Calu3 (cell line): Measurements from ENCODE around the gene PLA2G2C. TPM values are rescaled to one million over a fixed set of nuclear protein-coding genes. Genes with fewer than 3 reads are reported as not detected.
A peak's percentile ranks its signal among the peaks of the same experiment; 100 is the strongest.

ENCODE experiments used
- BruUV-seq: library from RNA; stranded (reverse); fragments of 400-500 nt; replicated peaks from 2 replicates; lab custom pipeline; 2021; lab: Mats Ljungman, UMichigan
- CTCF ChIA-PET: fragments of 300-600 bp; sonication (Branson Sonifier 250); formaldehyde crosslinking; loops from one replicate; lab custom pipeline; 2022; ENCODE audit warnings: antibody characterized with exemption; lab: Charles Lee
- DNase-seq: peaks from one replicate; pipeline ENCODE4 v3.0.0; 2022
- H3K27ac Mint-ChIP-seq: one replicate; pipeline ENCODE4 v1.8.0; 2022; ENCODE audit warnings: mixed read lengths; ENCODE audit not compliant: unreplicated experiment
- H3K27me3 Mint-ChIP-seq: one replicate; pipeline ENCODE4 v1.8.0; 2022; ENCODE audit warnings: mixed read lengths; ENCODE audit not compliant: unreplicated experiment
- H3K36me3 Mint-ChIP-seq: one replicate; pipeline ENCODE4 v1.8.0; 2022; ENCODE audit warnings: mild to moderate bottlenecking, moderate library complexity, mixed read lengths; ENCODE audit not compliant: insufficient read depth, unreplicated experiment
- H3K4me1 Mint-ChIP-seq: one replicate; pipeline ENCODE4 v1.8.0; 2022; ENCODE audit warnings: mild to moderate bottlenecking, low read depth, mixed read lengths; ENCODE audit not compliant: unreplicated experiment
- H3K4me3 Mint-ChIP-seq: one replicate; pipeline ENCODE4 v1.8.0; 2022; ENCODE audit warnings: mild to moderate bottlenecking, low read depth, moderate library complexity, mixed read lengths; ENCODE audit not compliant: unreplicated experiment
- H3K9me3 Mint-ChIP-seq: one replicate; pipeline ENCODE4 v1.8.0; 2022; ENCODE audit warnings: low read depth, mixed read lengths; ENCODE audit not compliant: unreplicated experiment
- intact Hi-C: fragments of 100-400 bp; cut with micrococcal nuclease; formaldehyde crosslinking; loops from one replicate; pipeline ENCODE4 v1.10.0; 2022; ENCODE audit not compliant: unreplicated experiment
- total RNA-seq: library from RNA; stranded (reverse); gene quantifications from 2 replicates; pipeline ENCODE4 v1.2.3, GENCODE V29; 2022
- TF ChIP-seq, protein P1 (sequence below): fragments of 200-600 bp; IDR thresholded peaks from one replicate; pipeline ENCODE4 v1.8.0; 2022; ENCODE audit warnings: antibody characterized with exemption; ENCODE audit not compliant: unreplicated experiment

Gene PLA2G2C
- total RNA-seq, 1 experiment from 2014 or later, result not detected

DNA sequence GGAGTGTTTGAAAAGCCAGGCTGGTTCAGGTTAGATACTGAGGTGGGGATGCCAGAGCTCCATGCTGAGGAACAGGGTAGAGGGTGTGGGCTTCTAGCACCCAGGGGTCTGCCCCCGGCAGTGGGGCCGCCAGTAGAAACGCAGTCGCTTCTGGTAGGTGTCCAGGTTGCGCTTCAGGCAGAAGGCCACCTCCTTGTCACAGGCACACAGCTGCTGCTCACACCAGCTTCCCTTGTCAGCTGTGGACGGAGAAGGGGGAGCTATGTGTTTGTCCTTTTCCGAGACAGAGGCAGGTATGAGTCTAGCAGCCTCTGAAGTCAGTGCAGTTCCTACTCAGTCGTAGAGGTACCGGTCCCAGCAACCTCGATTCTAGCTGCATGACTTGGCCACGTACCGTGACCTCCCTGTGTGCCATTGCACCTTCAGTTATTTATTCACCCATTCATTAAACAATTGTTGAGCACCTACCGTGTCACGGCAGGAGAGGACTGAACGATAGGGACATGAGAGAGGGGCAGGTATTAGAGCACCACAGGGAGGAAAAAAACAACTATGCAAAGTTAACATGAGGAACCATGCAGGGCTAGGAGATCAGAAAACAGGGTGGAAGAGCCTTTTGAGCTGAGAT lies 72.2 kb downstream of the PLA2G2C start:
- Mint-ChIP-seq H3K4me3 (no peak overlapping the region), H3K27ac (peak overlapping the region; percentile 78), H3K9me3 (no peaks in the 10 kb centered on the region), H3K27me3 (peaks cover 16% of the 10 kb centered on the region), H3K4me1 (peaks cover 15% of the 10 kb centered on the region), H3K36me3 (peaks cover 7% of the 10 kb centered on the region)
- TF ChIP-seq, protein P1, sequence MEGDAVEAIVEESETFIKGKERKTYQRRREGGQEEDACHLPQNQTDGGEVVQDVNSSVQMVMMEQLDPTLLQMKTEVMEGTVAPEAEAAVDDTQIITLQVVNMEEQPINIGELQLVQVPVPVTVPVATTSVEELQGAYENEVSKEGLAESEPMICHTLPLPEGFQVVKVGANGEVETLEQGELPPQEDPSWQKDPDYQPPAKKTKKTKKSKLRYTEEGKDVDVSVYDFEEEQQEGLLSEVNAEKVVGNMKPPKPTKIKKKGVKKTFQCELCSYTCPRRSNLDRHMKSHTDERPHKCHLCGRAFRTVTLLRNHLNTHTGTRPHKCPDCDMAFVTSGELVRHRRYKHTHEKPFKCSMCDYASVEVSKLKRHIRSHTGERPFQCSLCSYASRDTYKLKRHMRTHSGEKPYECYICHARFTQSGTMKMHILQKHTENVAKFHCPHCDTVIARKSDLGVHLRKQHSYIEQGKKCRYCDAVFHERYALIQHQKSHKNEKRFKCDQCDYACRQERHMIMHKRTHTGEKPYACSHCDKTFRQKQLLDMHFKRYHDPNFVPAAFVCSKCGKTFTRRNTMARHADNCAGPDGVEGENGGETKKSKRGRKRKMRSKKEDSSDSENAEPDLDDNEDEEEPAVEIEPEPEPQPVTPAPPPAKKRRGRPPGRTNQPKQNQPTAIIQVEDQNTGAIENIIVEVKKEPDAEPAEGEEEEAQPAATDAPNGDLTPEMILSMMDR, result no peak
- CTCF ChIA-PET, result interaction anchor here (0.6 kb wide), 1 partner anchor 479 kb away, joined by 4 read pairs; no protein-coding TSS in a partner anchor
- no TSS peak for BruUV-seq
- DNase-seq, result no peak
- intact Hi-C loops, result no loop called here

Other genes with a start within 250 kb of the PLA2G2C start
- gene PLA2G2A, start 206.9 kb downstream of the PLA2G2C start, total RNA-seq, result not detected in 2 replicates
- gene PLA2G5, start 116.3 kb downstream of the PLA2G2C start, total RNA-seq, result not detected in 2 replicates
- not detected in 2 replicates for gene PLA2G2D, start 67.0 kb downstream of the PLA2G2C start, total RNA-seq
- not detected in 2 replicates for gene PLA2G2F, start 47.2 kb downstream of the PLA2G2C start, total RNA-seq
- 0.33 and 0.37 TPM in 2 replicates for gene UBXN10, start 422 bp downstream of the PLA2G2C start, total RNA-seq
- not detected in 2 replicates for gene VWA5B1, start 104.4 kb upstream of the PLA2G2C start, total RNA-seq